ENCODE measurements around the gene RPL10A.
A peak's percentile ranks its signal among the peaks of the same experiment; 100 is the strongest.

RPL10A gene

GRCh38 chr6:35477028-35477427 lies 8.8 kb downstream of the RPL10A start:
- no peak for DNase-seq

GRCh38 chr6:35477551-35478179 lies 9.5 kb downstream of the RPL10A start:
- peak; percentile 25 for DNase-seq

GRCh38 chr6:35478259-35478658 lies 10.1 kb downstream of the RPL10A start:
- no peak for DNase-seq

- no peak for DNase-seq
These were observed 12.0 kb downstream of the RPL10A start for GRCh38 chr6:35480176-35480575.

GRCh38 chr6:35481226-35481625 lies 13.0 kb downstream of the RPL10A start:
- DNase-seq = no peak

GRCh38 chr6:35483062-35483461 lies 14.9 kb downstream of the RPL10A start:
- DNase-seq = no peak

GRCh38 chr6:35483490-35483889 lies 15.3 kb downstream of the RPL10A start:
- no peak for DNase-seq

- DNase-seq = no peak
These were observed 15.9 kb downstream of the RPL10A start for GRCh38 chr6:35483893-35484645.

- DNase-seq = no peak
These were observed 16.8 kb downstream of the RPL10A start for GRCh38 chr6:35484921-35485392.

GRCh38 chr6:35485402-35485877 lies 17.2 kb downstream of the RPL10A start:
- DNase-seq = no peak

- DNase-seq = peak; percentile 69
These were observed 18.1 kb downstream of the RPL10A start for GRCh38 chr6:35486005-35486925.

GRCh38 chr6:35487658-35488516 lies 19.7 kb downstream of the RPL10A start:
- no peak for DNase-seq

GRCh38 chr6:35488517-35488862 lies 20.3 kb downstream of the RPL10A start:
- DNase-seq = no peak

GRCh38 chr6:35489066-35489465 lies 20.9 kb downstream of the RPL10A start:
- DNase-seq = no peak

- no peak for DNase-seq
These were observed 22.0 kb downstream of the RPL10A start for GRCh38 chr6:35489995-35490791.

- DNase-seq = no peak
These were observed 22.8 kb downstream of the RPL10A start for GRCh38 chr6:35490821-35491557.

- DNase-seq = no peak
These were observed 23.5 kb downstream of the RPL10A start for GRCh38 chr6:35491558-35492257.

GRCh38 chr6:35492258-35492973 lies 24.2 kb downstream of the RPL10A start:
- no peak for DNase-seq

- DNase-seq = no peak
These were observed 24.7 kb downstream of the RPL10A start for GRCh38 chr6:35492974-35493284.
